Upper lobe of left lung (tissue), 4 donors: ENCODE results near the gene RASGRP4.

Experiments
- EP300 ChIP-seq, 4 donors: sonication (generic); formaldehyde crosslinking; IDR thresholded peaks; one replicate each; pipeline ENCODE4 v1.5.1; 2017; ENCODE audit warnings: antibody characterized with exemption in 4 of 4, control low read depth in 2 of 4
- POLR2A ChIP-seq, 4 donors: fragments of 450-650 bp; IDR thresholded peaks; one replicate each; pipeline ENCODE4 v1.5.1; 2016 to 2017; ENCODE audit warnings: antibody characterized with exemption in 4 of 4, mild to moderate bottlenecking in 2 of 4
- TF ChIP-seq, protein P1 (sequence below), 6 experiments: fragments of 450-650 bp in 4 of 6; fragments of 200-600 bp in 2 of 6; sonication (generic) in 2 of 6; IDR thresholded peaks; one replicate each; pipeline ENCODE4 v1.5.1; 2016 to 2019; ENCODE audit warnings: antibody characterized with exemption in 6 of 6

DNA sequence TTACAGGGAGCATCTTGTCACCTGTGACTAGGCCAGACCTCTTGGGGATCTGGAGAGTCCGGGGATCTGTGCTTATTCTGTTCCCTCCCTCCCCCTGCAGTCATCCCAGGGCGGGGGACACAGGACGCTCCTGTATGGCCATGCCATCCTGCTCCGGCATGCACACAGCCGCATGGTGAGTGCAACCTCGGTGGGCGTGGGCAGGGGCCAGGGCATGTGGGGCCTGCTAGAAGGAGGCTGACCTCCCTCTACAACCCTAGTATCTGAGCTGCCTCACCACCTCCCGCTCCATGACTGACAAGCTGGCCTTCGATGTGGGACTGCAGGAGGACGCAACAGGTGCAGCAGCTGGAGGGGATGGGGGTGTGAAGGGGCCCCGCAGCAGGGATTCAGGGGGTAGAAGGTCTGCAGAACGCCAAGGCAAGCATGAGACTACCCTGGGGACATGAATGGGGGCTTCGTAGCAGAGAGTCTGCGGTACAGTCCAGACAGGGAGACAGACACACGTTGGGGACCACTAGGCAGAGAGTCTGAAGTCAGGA is 17.5 kb upstream of the RASGRP4 start:
- TF ChIP-seq POLR2A (IDR thresholded peaks at IDR 0.05), result no peak
- TF ChIP-seq EP300 (IDR thresholded peaks at IDR 0.05), result no peak
- TF ChIP-seq, protein P1, sequence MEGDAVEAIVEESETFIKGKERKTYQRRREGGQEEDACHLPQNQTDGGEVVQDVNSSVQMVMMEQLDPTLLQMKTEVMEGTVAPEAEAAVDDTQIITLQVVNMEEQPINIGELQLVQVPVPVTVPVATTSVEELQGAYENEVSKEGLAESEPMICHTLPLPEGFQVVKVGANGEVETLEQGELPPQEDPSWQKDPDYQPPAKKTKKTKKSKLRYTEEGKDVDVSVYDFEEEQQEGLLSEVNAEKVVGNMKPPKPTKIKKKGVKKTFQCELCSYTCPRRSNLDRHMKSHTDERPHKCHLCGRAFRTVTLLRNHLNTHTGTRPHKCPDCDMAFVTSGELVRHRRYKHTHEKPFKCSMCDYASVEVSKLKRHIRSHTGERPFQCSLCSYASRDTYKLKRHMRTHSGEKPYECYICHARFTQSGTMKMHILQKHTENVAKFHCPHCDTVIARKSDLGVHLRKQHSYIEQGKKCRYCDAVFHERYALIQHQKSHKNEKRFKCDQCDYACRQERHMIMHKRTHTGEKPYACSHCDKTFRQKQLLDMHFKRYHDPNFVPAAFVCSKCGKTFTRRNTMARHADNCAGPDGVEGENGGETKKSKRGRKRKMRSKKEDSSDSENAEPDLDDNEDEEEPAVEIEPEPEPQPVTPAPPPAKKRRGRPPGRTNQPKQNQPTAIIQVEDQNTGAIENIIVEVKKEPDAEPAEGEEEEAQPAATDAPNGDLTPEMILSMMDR (IDR thresholded peaks at IDR 0.05), result no peak
